GM12875 (cell line): Measurements from ENCODE around the gene PLXNA4.
"Not testable (repeated sequence)": the region's sequence is repeated elsewhere in the genome, so short reads cannot be mapped to it uniquely, and the experiment has no call there.

ENCODE experiments used
- H3K4me3 ChIP-seq: one replicate; pipeline ENCODE4 v1.5.1; 2011; ENCODE audit warnings: low read depth, low read length, control low read depth
- CTCF ChIP-seq: IDR thresholded peaks from 2 replicates; pipeline ENCODE4 v1.5.1; 2011; ENCODE audit warnings: low read depth, mild to moderate bottlenecking, control low read depth, inconsistent platforms, low read length, moderate library complexity, borderline replicate concordance; ENCODE audit not compliant: insufficient read depth

PLXNA4 gene

GRCh38 chr7:132394283-132395198, 181.7 kb downstream of the PLXNA4 start:
- peak; percentile 24; the same call in 1 of the 2 replicates for TF ChIP-seq CTCF

GRCh38 chr7:132393789-132394261, 182.4 kb downstream of the PLXNA4 start:
- H3K4me3 ChIP-seq = no peak overlapping the region
- TF ChIP-seq CTCF = no peak

More at GRCh38 chr7:132394283-132395198, 181.7 kb downstream of the PLXNA4 start:
- H3K4me3 ChIP-seq = no peak overlapping the region

- H3K4me3 ChIP-seq = no peak overlapping the region
- TF ChIP-seq CTCF = no peak
Measured at GRCh38 chr7:132392713-132393112, 183.6 kb downstream of the PLXNA4 start.

DNA sequence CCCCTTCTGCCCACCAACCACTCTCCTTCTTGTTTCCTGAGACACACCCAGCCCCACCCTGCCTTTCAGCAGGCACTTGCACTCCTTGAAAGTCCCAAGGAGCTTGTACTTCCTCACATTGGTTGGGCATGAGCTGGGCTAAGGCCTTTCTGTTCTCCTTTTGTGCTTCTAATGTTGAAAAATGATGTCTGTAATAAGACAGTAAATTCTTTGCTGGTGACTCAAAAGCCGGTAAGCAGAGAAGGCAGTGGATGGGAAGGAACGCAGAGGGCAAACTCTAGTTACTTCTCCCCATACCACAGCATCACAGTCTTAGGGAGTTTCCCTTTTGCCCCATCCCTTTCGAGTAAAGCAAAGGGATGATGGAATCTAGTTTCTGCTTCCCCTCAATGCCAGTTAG, 185.6 kb downstream of the PLXNA4 start:
- TF ChIP-seq CTCF = no peak
- H3K4me3 ChIP-seq = no peak overlapping the region

DNA sequence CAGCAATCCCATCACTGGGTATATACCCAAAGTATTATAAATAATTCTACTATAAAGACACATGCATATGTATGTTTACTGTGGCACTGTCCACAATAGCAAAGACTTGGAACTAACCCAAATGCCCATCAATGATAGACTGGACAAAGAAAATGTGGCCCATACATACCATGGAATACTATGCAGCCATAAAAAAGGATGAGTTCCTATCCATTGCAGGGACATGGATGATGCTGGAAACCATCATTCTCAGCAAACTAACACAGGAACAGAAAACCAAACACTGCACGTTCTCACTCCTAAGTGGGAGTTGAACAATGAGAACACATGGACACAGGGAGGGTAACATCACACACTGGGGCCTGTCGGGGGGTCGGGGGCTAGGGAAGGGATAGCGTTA, 186.2 kb downstream of the PLXNA4 start:
- H3K4me3 ChIP-seq = not testable (repeated sequence)

DNA sequence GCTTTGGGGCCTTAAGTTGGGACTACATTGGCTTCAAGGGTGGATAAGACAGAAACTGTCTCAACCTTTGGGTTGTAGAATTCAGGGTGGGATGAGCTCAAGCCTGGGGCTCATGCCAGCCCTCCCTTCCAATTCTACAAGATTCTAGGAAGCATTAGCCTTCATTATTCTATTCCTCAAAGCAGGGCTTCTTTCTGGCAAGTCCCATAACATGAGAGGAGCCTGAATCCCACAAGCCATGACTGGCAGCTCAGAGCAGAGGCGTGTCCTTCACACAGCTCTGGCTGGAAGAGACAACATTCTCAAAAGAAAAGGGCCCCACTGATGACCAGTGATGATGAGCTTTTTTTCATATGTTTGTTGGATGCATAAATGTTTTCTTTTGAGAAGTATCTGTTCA, 187.6 kb downstream of the PLXNA4 start:
- H3K4me3 ChIP-seq = no peak overlapping the region
- TF ChIP-seq CTCF = no peak

- TF ChIP-seq CTCF = no peak
Measured at GRCh38 chr7:132387596-132387995, 188.7 kb downstream of the PLXNA4 start.

More at GRCh38 chr7:132387596-132387995, 188.7 kb downstream of the PLXNA4 start:
- no peak overlapping the region for H3K4me3 ChIP-seq
